HG03097 (cell line): Measurements from ENCODE around the gene IRAK2.
"Not testable (repeated sequence)": the region's sequence is repeated elsewhere in the genome, so short reads cannot be mapped to it uniquely, and the experiment has no call there.

Experiments
- ATAC-seq: cut with Tn5 transposase; IDR thresholded peaks from one replicate; pipeline ENCODE4 v1.9.1; 2021; ENCODE audit not compliant: unreplicated experiment, low FRiP score

The IRAK2 gene

GRCh38 chr3:10164546-10165393 lies at the start of gene IRAK2:
Gene IRAK2 (plus strand): TSS chr3:10164919. CDS start chr3:10164955, 36 bp downstream.
- ATAC-seq, result peak; percentile 63

GRCh38 chr3:10115326-10116137 lies 49.2 kb upstream of the IRAK2 start, which contains the start of gene BRK1:
Gene BRK1 (plus strand): TSS chr3:10115675. CDS start chr3:10115702, 27 bp downstream.
- ATAC-seq, result peak; percentile 96

GRCh38 chr3:10116138-10116460 lies 48.6 kb upstream of the IRAK2 start:
- ATAC-seq, result no peak

GRCh38 chr3:10116928-10117327 lies 47.8 kb upstream of the IRAK2 start:
- ATAC-seq, result no peak

GRCh38 chr3:10119376-10119775 lies 45.3 kb upstream of the IRAK2 start:
- no peak for ATAC-seq

GRCh38 chr3:10121064-10121463 lies 43.7 kb upstream of the IRAK2 start:
- no peak for ATAC-seq

GRCh38 chr3:10122724-10123123 lies 42.0 kb upstream of the IRAK2 start:
- ATAC-seq, result no peak

GRCh38 chr3:10135872-10136271 lies 28.8 kb upstream of the IRAK2 start:
- not testable (repeated sequence) for ATAC-seq

GRCh38 chr3:10136426-10137005 lies 28.2 kb upstream of the IRAK2 start:
- no peak for ATAC-seq

GRCh38 chr3:10137178-10137577 lies 27.5 kb upstream of the IRAK2 start:
- ATAC-seq, result no peak

GRCh38 chr3:10140996-10141546 lies 23.6 kb upstream of the IRAK2 start:
- ATAC-seq, result no peak

GRCh38 chr3:10142707-10143560 lies 21.8 kb upstream of the IRAK2 start:
- no peak for ATAC-seq

- no peak for ATAC-seq
Measured at GRCh38 chr3:10145685-10146084, 19.0 kb upstream of the IRAK2 start.

- ATAC-seq, result no peak
Measured at GRCh38 chr3:10149226-10149625, 15.5 kb upstream of the IRAK2 start.

- ATAC-seq, result no peak
Measured at GRCh38 chr3:10150987-10151386, 13.7 kb upstream of the IRAK2 start.

- ATAC-seq, result no peak
Measured at GRCh38 chr3:10154335-10155122, 10.2 kb upstream of the IRAK2 start.

- ATAC-seq, result no peak
Measured at GRCh38 chr3:10155123-10155472, 9.6 kb upstream of the IRAK2 start.

- ATAC-seq, result no peak
Measured at GRCh38 chr3:10155658-10156057, 9.1 kb upstream of the IRAK2 start.

GRCh38 chr3:10157031-10157430 lies 7.7 kb upstream of the IRAK2 start:
- no peak for ATAC-seq
